Measurements from ENCODE around the gene TMCO6.

DNA sequence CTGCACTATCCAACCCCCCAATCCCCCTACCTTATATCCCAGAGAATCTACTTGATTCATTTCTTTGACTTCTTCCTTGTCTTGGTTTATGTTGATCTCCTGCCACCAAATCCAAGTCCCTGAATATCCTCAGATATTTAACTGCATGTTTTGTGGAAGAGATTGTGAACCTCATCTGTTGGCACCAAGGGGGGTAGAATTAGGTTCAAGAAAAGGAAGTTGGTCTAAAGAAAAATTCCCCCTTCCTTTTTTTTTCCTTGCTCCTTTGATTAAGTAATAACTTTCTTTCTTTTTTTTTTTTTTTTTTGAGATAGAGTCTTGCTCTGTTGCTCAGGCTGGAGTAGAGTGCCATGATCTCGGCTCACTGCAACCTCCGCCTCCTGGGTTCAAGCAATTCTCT is 5.8 kb upstream of the TMCO6 start:
- TF ChIP-seq POLR2AphosphoS5 (IDR thresholded peaks at IDR 0.05) = no peak
- no peak for TF ChIP-seq EP300 (conservative IDR thresholded peaks at IDR 0.05; ENCODE audit: poor library complexity, severe bottlenecking)
- TF ChIP-seq, protein P1, sequence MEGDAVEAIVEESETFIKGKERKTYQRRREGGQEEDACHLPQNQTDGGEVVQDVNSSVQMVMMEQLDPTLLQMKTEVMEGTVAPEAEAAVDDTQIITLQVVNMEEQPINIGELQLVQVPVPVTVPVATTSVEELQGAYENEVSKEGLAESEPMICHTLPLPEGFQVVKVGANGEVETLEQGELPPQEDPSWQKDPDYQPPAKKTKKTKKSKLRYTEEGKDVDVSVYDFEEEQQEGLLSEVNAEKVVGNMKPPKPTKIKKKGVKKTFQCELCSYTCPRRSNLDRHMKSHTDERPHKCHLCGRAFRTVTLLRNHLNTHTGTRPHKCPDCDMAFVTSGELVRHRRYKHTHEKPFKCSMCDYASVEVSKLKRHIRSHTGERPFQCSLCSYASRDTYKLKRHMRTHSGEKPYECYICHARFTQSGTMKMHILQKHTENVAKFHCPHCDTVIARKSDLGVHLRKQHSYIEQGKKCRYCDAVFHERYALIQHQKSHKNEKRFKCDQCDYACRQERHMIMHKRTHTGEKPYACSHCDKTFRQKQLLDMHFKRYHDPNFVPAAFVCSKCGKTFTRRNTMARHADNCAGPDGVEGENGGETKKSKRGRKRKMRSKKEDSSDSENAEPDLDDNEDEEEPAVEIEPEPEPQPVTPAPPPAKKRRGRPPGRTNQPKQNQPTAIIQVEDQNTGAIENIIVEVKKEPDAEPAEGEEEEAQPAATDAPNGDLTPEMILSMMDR (IDR thresholded peaks at IDR 0.05; ENCODE audit: poor library complexity, severe bottlenecking) = no peak
- TF ChIP-seq EZH2 (IDR thresholded peaks at IDR 0.05; ENCODE audit: borderline replicate concordance, insufficient read depth, low read length, poor library complexity, severe bottlenecking) = no peak
- TF ChIP-seq TAF1 (IDR thresholded peaks at IDR 0.05; ENCODE audit: low read depth) = no peak
- no peak for TF ChIP-seq SMC3 (conservative IDR thresholded peaks at IDR 0.05; ENCODE audit: poor library complexity)
- TF ChIP-seq RAD21 (conservative IDR thresholded peaks at IDR 0.05) = no peak

All from neural cell (in vitro differentiated cells).